Lower leg skin (tissue), 3 donors: ENCODE measurements around the gene NRXN3.

Experiments
- POLR2A ChIP-seq, 2 donors: fragments of 450-650 bp; IDR thresholded peaks; one replicate each; pipeline ENCODE4 v1.6.1; 2016 to 2017; ENCODE audit warnings: antibody characterized with exemption in 2 of 2, mild to moderate bottlenecking in 1 of 2, moderate library complexity in 1 of 2
- TF ChIP-seq, protein P1 (sequence below), 3 donors: fragments of 450-650 bp; IDR thresholded peaks; one replicate each; pipeline ENCODE4 v1.5.1; 2016; ENCODE audit warnings: antibody characterized with exemption in 3 of 3, mild to moderate bottlenecking in 3 of 3, moderate library complexity in 2 of 3

DNA sequence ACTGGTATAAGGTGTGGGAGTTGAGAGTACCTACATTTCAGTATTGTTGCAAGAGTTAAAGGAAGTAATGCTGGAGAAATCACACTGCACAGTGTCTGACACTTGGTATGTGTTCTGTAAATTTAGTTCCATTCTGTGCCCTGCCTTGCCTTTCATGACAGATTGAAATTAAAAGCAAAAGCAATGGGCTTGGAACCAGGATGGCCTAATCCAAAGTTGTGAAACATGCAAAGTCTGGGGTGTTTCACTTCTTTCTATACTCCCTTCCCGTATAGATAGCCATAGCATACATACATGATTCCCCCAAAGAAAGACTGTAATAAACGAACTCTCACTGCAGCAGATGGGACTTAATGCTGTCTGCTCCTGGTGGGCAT, 281.1 kb downstream of the NRXN3 start:
- TF ChIP-seq, protein P1, sequence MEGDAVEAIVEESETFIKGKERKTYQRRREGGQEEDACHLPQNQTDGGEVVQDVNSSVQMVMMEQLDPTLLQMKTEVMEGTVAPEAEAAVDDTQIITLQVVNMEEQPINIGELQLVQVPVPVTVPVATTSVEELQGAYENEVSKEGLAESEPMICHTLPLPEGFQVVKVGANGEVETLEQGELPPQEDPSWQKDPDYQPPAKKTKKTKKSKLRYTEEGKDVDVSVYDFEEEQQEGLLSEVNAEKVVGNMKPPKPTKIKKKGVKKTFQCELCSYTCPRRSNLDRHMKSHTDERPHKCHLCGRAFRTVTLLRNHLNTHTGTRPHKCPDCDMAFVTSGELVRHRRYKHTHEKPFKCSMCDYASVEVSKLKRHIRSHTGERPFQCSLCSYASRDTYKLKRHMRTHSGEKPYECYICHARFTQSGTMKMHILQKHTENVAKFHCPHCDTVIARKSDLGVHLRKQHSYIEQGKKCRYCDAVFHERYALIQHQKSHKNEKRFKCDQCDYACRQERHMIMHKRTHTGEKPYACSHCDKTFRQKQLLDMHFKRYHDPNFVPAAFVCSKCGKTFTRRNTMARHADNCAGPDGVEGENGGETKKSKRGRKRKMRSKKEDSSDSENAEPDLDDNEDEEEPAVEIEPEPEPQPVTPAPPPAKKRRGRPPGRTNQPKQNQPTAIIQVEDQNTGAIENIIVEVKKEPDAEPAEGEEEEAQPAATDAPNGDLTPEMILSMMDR (IDR thresholded peaks at IDR 0.05), result no peak
- no peak for TF ChIP-seq POLR2A (IDR thresholded peaks at IDR 0.05)
